Activated CD4-positive, alpha-beta T cell treated with anti-CD3 and anti-CD28 coated beads for 1 hour (primary cell): ENCODE results near the gene TRAPPC11.
"Not testable (repeated sequence)": the region's sequence is repeated elsewhere in the genome, so short reads cannot be mapped to it uniquely, and the experiment has no call there.

Source experiments
- DNase-seq: peaks from one replicate; pipeline ENCODE4 v3.0.0-alpha.2; 2020

Gene TRAPPC11

DNA sequence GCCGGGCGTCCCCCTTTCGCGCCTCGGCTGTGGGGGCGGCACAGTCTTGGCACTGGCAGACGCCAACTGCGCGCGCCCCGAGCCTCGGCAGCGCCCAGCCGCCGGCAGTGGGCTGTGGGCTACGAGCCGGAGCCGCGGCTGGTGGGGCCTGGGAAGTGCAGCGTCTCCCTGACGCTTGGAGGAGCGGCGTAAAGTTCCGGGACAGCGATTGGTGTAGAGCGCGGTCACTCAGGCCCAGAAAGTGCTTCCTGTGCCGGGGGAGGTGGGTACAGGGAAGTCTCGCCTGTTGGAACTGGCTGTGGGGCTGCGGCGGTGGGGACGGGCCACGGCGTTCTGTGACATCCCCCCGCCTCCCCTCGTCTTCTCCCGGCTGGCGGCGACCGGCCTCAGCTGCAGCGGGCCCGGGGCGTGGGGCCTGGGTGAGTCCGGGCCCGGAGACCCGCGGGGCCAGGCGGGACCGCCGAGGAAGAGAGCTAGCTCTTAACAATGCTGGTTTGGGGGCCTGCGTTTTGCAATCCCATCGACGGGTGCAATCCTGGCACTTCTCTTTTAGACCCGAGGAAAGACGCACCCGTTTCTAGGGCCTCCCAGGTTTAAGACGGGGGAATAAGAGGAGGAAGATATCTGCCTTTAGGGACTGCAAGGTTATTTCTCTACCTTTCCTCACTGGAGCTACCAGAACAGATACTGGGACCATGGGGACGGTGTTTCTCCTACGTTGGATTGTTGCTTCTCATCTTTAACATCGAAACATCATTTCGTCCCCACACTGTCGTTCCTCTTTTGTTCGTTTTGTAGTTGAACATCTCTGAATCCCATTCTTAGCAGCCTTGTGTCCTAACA is at the start of gene TRAPPC11, which contains the start of gene RWDD4:
Gene TRAPPC11, plus strand, starts transcription at position 265 of the 843 bp plus-strand sequence. CDS start 4,575 bp downstream, outside the sequence.
Gene RWDD4, minus strand, starts transcription at position 157 of the 843 bp plus-strand sequence. CDS start 233 bp downstream, outside the sequence.
- DNase-seq, result peak; percentile 91

DNA sequence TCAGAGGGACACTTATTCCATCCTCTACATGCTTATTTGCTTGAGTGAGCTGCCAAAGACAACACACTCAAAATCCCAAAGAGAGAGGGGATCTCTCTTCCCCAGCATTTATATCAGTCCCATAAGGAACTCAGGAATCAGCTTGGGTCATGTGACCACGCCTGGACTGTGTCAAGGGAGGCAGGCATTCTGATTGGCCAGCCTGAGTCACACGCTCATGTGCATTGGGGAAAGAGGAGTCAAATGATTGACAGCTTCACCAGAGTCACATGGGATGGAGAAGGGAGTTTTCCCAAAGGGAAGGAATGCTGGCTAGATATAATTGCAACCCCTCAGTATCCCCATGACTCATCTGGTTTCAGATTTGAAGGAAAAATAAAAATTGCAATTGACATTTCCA is 49.1 kb upstream of the TRAPPC11 start:
- no peak for DNase-seq

DNA sequence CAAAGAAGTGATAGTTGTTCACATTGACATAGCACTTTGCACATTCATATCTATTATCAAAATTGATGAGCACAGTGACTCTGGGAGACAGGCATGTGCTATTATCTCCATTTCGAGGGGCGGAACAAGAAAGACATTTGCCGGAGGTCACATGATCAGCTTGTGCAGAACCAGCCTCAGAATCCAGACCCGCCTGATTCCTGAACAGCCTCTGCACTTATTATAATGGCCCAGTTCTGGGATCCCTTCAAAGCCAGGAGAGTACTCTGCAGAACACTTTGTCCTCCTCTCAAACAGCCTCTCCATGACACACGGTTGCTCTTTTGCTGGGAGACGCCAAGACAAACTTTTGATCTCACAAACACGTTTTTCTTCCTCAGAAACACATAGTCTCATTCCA is 48.5 kb upstream of the TRAPPC11 start:
- no peak for DNase-seq

DNA sequence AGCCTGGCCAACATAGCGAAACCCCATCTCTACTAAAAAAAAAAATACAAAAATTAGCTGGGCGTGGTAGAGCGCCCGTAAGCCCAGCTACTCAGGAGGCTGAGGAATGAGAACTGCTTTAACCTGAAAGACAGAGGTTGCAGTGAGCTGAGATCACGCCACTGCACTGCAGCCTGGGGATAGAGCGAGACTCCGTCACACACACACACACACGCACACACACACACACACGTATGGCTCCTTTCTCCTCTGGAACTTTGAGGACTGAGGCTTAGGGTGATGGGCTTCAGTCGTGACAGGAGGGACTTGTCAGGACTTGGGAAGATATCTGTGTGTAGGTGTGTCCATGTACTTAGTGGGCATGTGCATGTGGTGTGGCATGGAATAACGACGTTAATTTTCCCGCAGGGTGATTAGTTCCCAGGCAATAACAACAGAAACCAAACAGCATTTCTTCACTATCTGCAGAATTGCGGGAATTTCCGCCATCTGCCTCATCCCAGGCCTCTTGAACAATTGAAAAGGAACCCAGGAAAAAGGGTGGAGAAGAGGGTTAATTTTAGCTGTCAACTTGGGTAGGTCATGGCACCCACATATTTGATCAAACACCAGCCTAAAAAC is 47.8 kb upstream of the TRAPPC11 start:
- DNase-seq, result no peak

DNA sequence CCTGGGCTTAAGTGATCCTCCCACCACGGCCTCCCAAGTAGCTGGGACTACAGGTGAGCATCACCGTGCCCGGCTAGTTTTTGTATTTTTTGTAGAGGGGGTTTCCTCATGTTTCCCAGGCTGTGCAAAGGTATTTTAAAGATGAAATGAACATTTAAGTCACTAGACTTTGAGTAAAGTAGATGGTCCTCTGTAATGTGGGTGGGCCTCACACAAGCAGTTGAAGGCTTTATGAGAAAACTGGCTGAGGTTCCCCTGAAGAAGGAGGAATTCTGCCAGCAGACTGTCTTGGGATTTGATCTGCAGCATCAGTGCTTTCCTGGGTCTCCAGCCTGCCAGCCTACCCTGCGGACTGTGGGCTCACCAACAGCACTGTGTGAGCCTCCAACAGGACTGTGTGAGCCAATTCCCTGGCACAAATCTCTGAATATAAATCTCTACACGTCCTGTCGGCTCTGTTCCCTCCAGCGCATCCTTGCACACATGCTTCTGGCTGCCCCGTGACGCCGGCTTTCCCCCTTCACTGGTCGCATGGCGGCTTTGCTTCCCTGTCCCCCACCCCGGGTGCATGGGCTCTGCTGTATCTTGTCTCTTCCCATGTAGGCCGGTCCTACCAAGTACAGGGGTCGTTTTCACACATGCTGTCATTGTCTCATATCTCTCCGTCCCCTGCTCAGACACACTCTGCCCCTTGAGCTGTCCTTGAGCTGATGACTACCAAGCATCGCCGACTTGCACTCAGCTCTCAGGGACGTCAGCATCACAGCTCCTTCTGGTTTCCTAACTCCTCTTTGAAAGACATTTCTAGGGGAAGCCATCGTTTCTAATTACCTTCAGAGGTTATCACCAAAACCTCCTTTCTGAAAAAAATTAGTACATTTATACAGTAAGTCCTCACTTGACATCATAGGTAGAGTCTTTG is 46.5 kb upstream of the TRAPPC11 start:
- DNase-seq, result no peak

DNA sequence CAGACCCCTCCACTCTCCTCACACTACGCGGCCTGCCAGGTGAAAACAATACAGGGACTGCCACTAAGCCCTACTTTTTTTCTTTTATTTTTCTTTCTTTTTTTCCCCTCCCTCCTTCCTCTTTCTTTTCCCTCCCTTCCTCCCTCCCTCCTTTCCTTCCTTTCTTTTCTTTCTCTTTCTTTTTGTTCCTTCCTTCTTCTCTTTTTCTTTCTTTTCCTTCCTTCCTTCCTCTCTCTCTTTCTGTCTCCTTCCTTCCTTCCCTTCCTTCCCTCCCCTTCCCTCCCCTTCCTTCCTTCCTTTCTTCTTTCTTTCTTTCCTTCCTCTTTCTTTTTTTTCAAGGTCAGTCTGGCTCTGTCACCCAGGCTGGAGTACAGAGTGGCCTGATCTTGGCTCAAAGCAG is 42.0 kb upstream of the TRAPPC11 start:
- DNase-seq, result no peak

DNA sequence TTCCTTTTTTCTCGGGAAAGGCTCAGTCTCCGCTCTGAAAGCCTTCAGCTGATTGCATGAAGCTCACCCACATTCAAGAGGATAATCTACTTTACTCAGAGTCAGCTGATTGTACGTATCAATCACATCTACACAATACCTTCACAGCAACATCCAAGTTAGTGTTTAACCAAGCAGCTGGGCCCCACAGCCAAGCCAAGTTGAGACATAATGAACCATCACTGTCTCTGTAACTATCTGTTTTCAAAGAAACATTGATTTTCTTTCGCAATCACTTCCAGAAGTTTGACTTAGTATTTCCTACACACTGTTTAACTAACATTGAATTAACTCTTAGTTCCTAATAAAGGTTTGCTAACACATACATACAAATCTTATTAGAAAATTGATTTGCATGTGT is 40.4 kb upstream of the TRAPPC11 start:
- no peak for DNase-seq

DNA sequence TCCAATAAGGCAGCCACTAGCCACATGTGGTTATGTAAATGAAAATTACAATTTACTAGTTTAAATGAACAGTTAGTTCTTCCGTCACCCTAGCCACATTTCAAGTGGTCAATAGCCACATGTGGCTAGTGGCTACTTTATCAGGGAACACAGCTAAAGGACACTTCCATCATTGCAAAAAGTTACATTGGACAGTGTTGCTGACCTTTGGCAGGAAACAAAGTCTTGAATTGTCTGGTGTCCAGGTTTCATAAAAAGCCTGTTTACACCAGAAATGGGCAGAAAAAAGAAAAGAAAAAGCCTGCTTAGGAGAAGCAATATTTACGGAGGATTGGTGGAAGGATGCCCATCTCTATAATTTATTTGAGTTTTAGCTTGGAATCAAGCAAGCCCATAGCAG is 38.7 kb upstream of the TRAPPC11 start:
- no peak for DNase-seq

DNA sequence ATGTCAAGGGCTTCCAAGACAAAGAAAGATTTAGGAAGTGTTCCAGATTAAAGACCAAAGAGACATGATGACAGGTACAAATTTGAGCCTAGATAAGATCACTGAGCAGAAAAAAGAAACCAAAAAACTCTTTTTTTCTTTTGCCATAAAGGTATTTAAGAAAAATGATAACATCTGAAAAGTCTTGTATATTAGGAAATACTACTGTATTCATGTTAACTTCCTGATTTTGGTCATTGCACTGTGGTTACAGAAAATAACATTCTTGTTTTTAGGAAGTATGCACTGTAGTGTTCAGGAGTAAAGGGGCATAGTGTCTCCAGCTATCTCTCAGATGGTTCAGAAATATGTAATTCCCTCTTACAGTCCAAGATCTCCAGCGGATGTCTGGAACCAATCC is 37.2 kb upstream of the TRAPPC11 start:
- no peak for DNase-seq

DNA sequence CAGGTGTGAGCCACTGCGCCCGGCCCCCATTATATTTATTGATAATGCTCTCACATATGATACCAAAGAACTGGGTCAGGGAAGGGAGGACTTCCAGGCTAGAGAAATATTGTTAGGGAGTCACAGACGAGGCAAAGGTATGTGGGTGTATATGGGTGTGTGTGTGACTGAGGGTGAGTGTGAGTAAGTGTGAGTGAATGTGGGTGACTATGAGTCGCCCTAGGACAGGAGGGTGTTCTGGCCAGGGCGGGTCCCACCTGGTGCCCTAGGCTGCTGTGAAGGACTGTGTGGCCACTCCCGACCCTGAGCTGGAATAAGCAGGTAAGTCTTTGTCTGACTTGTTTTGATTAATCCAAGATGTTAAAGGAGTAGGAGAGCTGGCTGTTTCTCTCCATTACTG is 34.5 kb upstream of the TRAPPC11 start:
- no peak for DNase-seq

DNA sequence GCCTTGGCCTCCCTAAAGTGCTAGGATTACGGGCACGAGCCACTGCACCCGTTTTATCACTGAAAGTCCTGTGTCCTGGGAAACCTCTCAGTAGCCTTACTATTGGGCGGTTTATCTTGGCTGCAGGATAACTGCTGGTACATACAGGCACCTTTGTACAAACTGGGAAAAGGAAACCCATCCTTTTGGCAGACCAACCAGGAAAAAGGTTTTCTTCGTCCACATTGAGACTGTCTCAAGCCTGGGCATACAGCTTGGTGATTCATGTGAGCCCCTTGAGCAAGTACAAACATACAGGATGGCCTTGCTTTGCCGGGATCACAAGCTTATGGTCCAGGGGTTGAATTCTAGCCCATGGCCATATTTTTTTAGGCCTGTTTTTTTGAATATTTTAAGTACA is 32.9 kb upstream of the TRAPPC11 start:
- no peak for DNase-seq

DNA sequence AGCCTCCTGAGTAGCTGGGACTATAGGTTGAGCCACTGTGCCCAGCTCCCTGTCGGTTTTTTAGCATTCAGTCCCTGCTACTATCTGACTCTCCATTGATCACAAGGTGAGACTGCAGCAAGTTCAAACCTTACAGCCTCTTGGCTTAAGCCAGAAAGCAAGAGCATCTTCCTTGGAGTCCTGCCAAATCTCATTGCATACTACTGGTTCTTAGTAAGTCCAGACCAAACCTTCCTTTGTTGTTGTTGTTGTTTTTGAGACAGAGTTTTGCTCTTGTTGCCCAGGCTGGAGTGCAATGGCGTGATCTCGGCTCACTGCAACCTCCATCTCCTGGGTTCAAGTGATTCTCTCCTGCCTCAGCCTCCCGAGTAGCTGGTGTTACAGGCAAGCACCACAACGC is 31.8 kb upstream of the TRAPPC11 start:
- DNase-seq, result not testable (repeated sequence)

DNA sequence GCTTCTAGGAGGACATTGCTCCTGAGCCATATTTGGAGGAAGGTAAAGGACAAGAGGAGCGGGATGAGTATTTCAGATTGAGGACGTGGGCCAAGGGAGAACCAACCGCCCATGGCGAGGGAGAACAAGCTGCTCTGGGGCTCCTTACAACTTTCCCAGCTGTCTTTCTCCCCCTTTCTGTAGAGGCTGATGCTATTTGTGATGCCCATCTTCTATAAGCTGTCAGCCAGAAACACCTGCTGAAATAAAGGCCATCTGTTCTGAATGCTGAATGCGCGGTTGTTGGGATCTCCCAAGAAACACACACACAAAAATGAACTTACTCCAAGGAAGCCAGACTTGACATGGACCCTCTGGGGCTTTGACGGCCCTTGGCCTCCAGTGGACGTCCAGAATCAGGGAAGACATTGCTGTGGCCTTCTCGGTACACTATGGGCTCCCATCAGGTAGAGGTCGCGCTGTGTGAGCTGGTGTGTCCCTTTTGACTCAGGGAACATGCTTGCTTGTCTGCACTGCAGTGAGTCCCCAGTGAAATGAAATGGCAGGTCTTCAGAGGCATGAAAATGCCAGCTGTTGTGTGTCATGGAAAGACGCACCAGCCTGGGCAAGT is 31.0 kb upstream of the TRAPPC11 start:
- DNase-seq, result no peak

DNA sequence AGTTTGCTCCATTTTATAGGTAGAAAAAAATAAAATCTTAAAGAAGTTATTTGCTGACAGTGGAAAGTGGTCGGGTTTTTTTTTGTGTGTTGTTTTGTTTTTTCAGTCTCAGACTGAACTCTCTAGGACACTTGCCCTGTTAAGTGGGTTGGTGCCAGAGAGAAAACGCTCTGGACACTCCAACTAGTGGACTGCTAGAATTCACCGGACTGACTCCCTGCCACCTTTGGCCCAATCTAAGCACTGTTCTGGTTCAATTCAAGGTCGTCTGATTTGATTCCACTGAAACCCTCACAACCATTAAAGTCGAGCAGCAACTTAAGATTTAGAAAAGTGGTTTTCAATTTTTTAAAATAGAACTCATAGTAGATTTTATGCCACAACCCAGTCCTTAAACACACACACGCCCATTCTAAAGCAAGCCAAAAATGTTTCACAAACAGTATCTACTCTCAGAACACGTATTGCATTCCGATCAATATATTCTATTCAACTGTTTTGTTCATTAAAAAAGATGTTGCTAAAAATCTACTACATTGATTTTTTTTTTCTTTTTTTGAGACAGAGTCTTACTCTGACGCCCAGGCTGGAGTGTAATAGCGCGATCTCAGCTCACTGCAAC is 27.4 kb upstream of the TRAPPC11 start:
- DNase-seq, result no peak

DNA sequence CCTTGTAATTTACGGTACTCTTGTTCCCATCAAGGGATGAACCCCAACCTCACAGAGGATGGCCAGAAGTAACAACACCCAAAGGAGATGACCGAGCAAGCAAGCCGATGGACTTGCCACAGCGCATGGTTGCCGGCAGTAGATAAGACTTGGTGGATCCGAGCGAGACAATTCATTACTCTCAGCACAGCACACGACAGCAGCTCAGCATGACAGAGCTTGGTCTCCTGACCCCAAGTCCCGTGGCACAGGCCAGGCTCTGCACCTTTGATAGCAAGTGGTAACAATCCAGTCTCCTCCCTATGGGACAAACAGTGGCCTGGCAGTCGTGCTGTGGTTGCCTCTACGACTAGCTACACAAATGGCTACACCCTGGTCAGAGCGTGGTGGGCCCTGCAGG is 26.4 kb upstream of the TRAPPC11 start:
- no peak for DNase-seq

DNA sequence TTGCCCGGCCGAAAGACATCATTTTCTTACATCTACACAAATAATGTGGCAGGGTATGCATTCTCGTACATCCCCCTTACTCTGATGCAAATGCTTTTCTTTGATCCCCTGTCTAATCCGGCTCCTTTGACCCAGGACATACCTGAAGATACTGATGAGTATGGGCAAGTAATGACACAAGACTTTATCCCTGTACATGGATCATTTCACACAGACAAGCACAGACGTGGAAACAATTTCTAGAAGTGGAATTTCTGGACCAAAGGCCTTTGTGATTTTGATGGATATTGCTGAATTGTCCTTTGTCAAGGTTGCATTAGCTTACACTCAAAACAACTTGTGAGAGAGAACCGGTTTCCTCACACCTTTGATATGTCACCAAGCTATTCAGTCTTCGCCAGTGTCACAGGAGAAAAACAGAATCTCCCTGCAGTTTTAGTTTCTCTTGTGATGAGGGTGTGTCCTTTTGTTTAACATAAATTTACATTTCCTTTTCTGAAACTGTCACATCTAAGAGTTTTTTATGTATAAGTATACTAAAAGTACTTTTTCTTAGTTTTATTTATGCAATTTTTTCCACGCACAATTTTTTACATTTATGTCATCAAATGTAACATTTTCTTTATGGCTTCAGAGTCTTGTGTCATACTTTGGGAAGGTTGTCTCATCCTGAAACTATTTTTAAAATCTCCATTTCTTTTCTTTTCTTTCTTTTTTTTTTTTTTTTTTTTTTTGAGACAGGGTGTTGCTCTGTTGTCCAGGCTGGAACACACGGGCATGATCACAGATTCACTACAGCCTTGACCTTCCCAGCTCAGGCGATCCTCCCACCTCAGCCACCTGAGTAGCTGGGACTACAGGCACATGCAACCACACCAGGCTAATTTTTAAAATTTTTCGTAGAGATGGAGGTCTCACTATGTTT is 25.4 kb upstream of the TRAPPC11 start:
- no peak for DNase-seq

DNA sequence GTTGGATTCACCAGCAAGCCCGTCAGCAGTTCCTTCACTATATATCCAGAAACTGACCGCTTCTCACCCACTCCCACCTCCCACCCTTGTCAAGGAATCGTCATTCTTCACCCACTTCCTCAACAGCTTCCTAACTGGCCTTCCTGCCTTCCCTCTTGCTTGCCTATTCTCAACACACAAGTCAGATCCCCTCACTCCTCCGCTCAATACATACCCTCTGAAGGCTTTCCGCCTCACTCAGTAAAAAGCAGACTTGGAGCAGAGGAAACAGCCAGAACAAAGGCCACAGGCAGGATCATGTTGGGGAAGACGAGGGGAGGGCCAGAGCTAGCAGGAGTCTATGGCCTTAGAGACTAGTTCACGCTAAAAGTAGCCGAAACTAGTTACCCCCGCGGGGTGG is 23.8 kb upstream of the TRAPPC11 start:
- no peak for DNase-seq

DNA sequence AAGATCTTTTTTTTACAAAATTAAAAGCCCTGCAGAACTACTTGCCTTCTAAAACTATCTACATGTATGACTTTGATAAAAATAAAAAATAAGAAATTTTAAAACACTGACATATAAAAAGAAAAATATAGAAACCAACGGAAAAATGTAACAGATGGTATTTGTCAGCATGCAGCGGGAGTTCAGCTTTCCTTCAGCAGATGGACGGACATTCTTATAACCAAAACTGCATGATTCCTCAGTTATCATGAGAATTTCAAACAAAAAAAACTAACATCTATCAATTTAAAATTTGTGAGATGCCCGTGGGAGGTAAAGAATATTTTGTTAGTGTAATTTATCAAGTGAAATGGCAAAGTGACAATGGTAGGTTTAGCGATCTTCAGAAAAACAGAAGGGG is 23.4 kb upstream of the TRAPPC11 start:
- no peak for DNase-seq

DNA sequence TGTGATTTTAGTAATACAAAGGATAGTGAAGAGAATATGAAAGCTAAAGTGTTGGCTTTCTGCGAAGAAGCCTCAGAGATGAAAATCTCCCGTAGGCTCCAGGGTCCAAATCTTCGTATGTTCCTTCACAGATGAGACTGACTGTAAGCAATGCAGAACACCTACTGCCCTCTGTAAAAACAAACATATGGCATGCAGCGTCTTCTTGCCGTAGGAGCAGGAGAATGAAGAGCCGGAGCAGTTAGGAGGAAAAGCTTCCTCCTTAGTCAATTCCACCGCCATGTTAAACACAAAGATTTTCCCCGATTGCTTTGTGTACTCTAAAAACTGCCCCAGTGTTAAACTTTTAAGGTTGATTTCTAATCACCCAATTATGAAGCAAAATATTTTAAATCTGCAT is 22.6 kb upstream of the TRAPPC11 start:
- no peak for DNase-seq

DNA sequence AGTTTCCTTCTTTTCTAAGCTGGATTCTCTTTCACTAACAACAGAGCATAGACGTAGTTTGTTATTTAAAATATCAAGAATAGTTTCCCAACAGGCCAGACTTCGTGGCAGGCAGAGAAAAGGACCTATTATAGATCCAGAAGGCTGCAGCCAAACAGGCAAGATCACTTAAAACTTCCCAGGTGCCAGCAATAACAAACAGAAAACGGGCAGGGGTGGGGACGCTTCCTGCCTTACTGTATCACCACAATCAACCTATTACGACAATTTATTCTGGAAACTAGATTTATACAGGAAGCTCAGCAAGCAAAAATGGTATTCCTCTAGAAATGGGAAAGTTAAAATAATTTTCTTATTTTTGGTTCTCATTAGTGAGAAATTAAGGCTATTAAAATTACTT is 22.2 kb upstream of the TRAPPC11 start:
- DNase-seq, result no peak

DNA sequence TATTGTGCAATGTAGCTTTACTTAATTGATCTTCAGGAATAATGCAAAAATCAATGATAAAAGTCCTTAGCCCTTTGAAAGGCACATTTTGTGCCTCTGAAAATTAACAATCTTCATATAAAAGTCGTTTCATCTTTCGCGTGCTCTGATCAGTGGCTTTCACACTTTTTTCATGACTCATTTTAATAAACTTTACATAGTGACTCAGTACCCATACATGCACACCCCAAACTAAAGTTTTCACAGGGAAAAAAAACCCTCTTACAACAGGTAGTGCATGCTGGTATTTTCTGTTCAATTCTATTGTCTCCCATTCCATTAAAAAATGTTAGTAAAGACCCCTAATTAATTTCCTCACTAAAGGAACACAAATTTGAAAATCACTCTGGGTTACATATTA is 21.6 kb upstream of the TRAPPC11 start:
- no peak for DNase-seq
